Measurements from ENCODE around the gene DTD1.

The DTD1 gene

GRCh38 chr20:18632196-18632789 is 44.4 kb downstream of the DTD1 start:
- peaks cover 4% of the 10 kb centered on the region for H3K36me3 Mint-ChIP-seq (ENCODE audit: low read depth)
- no peak overlapping the region for H3K4me3 Mint-ChIP-seq
- H3K4me1 Mint-ChIP-seq (ENCODE audit: low read depth): no peaks in the 10 kb centered on the region
- no peak overlapping the region for H3K27ac Mint-ChIP-seq
- H3K27me3 Mint-ChIP-seq (ENCODE audit: low read depth): no peaks in the 10 kb centered on the region
- H3K9me3 Mint-ChIP-seq: no peaks in the 10 kb centered on the region

- H3K4me3 Mint-ChIP-seq: no peak overlapping the region
- H3K36me3 Mint-ChIP-seq (ENCODE audit: low read depth): peaks cover 4% of the 10 kb centered on the region
- no peak overlapping the region for H3K27ac Mint-ChIP-seq
- no peaks in the 10 kb centered on the region for H3K4me1 Mint-ChIP-seq (ENCODE audit: low read depth)
- no peaks in the 10 kb centered on the region for H3K9me3 Mint-ChIP-seq
- H3K27me3 Mint-ChIP-seq (ENCODE audit: low read depth): no peaks in the 10 kb centered on the region
Measured at GRCh38 chr20:18633411-18633810, 45.6 kb downstream of the DTD1 start.

GRCh38 chr20:18634501-18634900 is 46.6 kb downstream of the DTD1 start:
- Mint-ChIP-seq H3K4me1 (ENCODE audit: low read depth) (no peaks in the 10 kb centered on the region), H3K27me3 (ENCODE audit: low read depth) (no peaks in the 10 kb centered on the region), H3K9me3 (no peaks in the 10 kb centered on the region), H3K36me3 (ENCODE audit: low read depth) (peaks cover 4% of the 10 kb centered on the region), H3K4me3 (no peak overlapping the region), H3K27ac (no peak overlapping the region)

GRCh38 chr20:18635380-18635779 is 47.5 kb downstream of the DTD1 start:
- H3K27me3 Mint-ChIP-seq (ENCODE audit: low read depth): no peaks in the 10 kb centered on the region
- H3K36me3 Mint-ChIP-seq (ENCODE audit: low read depth): peaks cover 4% of the 10 kb centered on the region
- no peak overlapping the region for H3K4me3 Mint-ChIP-seq
- H3K4me1 Mint-ChIP-seq (ENCODE audit: low read depth): no peaks in the 10 kb centered on the region
- no peak overlapping the region for H3K27ac Mint-ChIP-seq
- no peaks in the 10 kb centered on the region for H3K9me3 Mint-ChIP-seq

GRCh38 chr20:18637224-18637623 is 49.4 kb downstream of the DTD1 start:
- Mint-ChIP-seq H3K27me3 (ENCODE audit: low read depth) (no peaks in the 10 kb centered on the region), H3K9me3 (no peaks in the 10 kb centered on the region), H3K4me1 (ENCODE audit: low read depth) (no peaks in the 10 kb centered on the region), H3K36me3 (ENCODE audit: low read depth) (no peaks in the 10 kb centered on the region), H3K4me3 (no peak overlapping the region), H3K27ac (no peak overlapping the region)

- Mint-ChIP-seq H3K4me1 (ENCODE audit: low read depth) (no peaks in the 10 kb centered on the region), H3K9me3 (no peaks in the 10 kb centered on the region), H3K27ac (no peak overlapping the region), H3K4me3 (no peak overlapping the region), H3K36me3 (ENCODE audit: low read depth) (no peaks in the 10 kb centered on the region), H3K27me3 (ENCODE audit: low read depth) (no peaks in the 10 kb centered on the region)
Measured at GRCh38 chr20:18638768-18639167, 50.9 kb downstream of the DTD1 start.

- no peak overlapping the region for H3K27ac Mint-ChIP-seq
- H3K9me3 Mint-ChIP-seq: no peaks in the 10 kb centered on the region
- no peaks in the 10 kb centered on the region for H3K4me1 Mint-ChIP-seq (ENCODE audit: low read depth)
- no peaks in the 10 kb centered on the region for H3K36me3 Mint-ChIP-seq (ENCODE audit: low read depth)
- H3K27me3 Mint-ChIP-seq (ENCODE audit: low read depth): no peaks in the 10 kb centered on the region
- no peak overlapping the region for H3K4me3 Mint-ChIP-seq
Measured at GRCh38 chr20:18639501-18639979, 51.7 kb downstream of the DTD1 start.

- Mint-ChIP-seq H3K9me3 (no peaks in the 10 kb centered on the region), H3K27me3 (ENCODE audit: low read depth) (no peaks in the 10 kb centered on the region), H3K4me1 (ENCODE audit: low read depth) (no peaks in the 10 kb centered on the region), H3K27ac (no peak overlapping the region), H3K4me3 (no peak overlapping the region), H3K36me3 (ENCODE audit: low read depth) (no peaks in the 10 kb centered on the region)
Measured at GRCh38 chr20:18645196-18645745, 57.4 kb downstream of the DTD1 start.

- H3K9me3 Mint-ChIP-seq: no peaks in the 10 kb centered on the region
- no peaks in the 10 kb centered on the region for H3K4me1 Mint-ChIP-seq (ENCODE audit: low read depth)
- H3K27ac Mint-ChIP-seq: no peak overlapping the region
- no peak overlapping the region for H3K4me3 Mint-ChIP-seq
- H3K27me3 Mint-ChIP-seq (ENCODE audit: low read depth): no peaks in the 10 kb centered on the region
- no peaks in the 10 kb centered on the region for H3K36me3 Mint-ChIP-seq (ENCODE audit: low read depth)
Measured at GRCh38 chr20:18645851-18646250, 58.0 kb downstream of the DTD1 start.

- no peak overlapping the region for H3K4me3 Mint-ChIP-seq
- H3K27me3 Mint-ChIP-seq (ENCODE audit: low read depth): no peaks in the 10 kb centered on the region
- no peaks in the 10 kb centered on the region for H3K4me1 Mint-ChIP-seq (ENCODE audit: low read depth)
- no peak overlapping the region for H3K27ac Mint-ChIP-seq
- H3K9me3 Mint-ChIP-seq: no peaks in the 10 kb centered on the region
- H3K36me3 Mint-ChIP-seq (ENCODE audit: low read depth): no peaks in the 10 kb centered on the region
Measured at GRCh38 chr20:18647777-18648176, 59.9 kb downstream of the DTD1 start.

GRCh38 chr20:18650224-18650623 is 62.4 kb downstream of the DTD1 start:
- H3K9me3 Mint-ChIP-seq: no peaks in the 10 kb centered on the region

GRCh38 chr20:18653736-18654447 is 66.0 kb downstream of the DTD1 start:
- Mint-ChIP-seq H3K27me3 (ENCODE audit: low read depth) (no peaks in the 10 kb centered on the region), H3K4me1 (ENCODE audit: low read depth) (no peaks in the 10 kb centered on the region), H3K9me3 (no peaks in the 10 kb centered on the region), H3K4me3 (no peak overlapping the region), H3K36me3 (ENCODE audit: low read depth) (no peaks in the 10 kb centered on the region), H3K27ac (no peak overlapping the region)

More at GRCh38 chr20:18650224-18650623, 62.4 kb downstream of the DTD1 start:
- Mint-ChIP-seq H3K27me3 (ENCODE audit: low read depth) (no peaks in the 10 kb centered on the region), H3K4me1 (ENCODE audit: low read depth) (no peaks in the 10 kb centered on the region), H3K4me3 (no peak overlapping the region), H3K36me3 (ENCODE audit: low read depth) (no peaks in the 10 kb centered on the region), H3K27ac (no peak overlapping the region)

GRCh38 chr20:18654448-18654773 is 66.6 kb downstream of the DTD1 start:
- H3K4me3 Mint-ChIP-seq: no peak overlapping the region
- no peaks in the 10 kb centered on the region for H3K27me3 Mint-ChIP-seq (ENCODE audit: low read depth)
- H3K27ac Mint-ChIP-seq: no peak overlapping the region
- H3K4me1 Mint-ChIP-seq (ENCODE audit: low read depth): no peaks in the 10 kb centered on the region
- no peaks in the 10 kb centered on the region for H3K9me3 Mint-ChIP-seq
- H3K36me3 Mint-ChIP-seq (ENCODE audit: low read depth): no peaks in the 10 kb centered on the region

GRCh38 chr20:18657575-18657974 is 69.7 kb downstream of the DTD1 start:
- H3K27me3 Mint-ChIP-seq (ENCODE audit: low read depth): no peaks in the 10 kb centered on the region
- H3K9me3 Mint-ChIP-seq: no peaks in the 10 kb centered on the region
- H3K4me3 Mint-ChIP-seq: no peak overlapping the region
- H3K27ac Mint-ChIP-seq: no peak overlapping the region
- no peaks in the 10 kb centered on the region for H3K4me1 Mint-ChIP-seq (ENCODE audit: low read depth)
- H3K36me3 Mint-ChIP-seq (ENCODE audit: low read depth): no peaks in the 10 kb centered on the region

- no peaks in the 10 kb centered on the region for H3K27me3 Mint-ChIP-seq (ENCODE audit: low read depth)
- no peak overlapping the region for H3K4me3 Mint-ChIP-seq
- H3K36me3 Mint-ChIP-seq (ENCODE audit: low read depth): no peaks in the 10 kb centered on the region
- no peaks in the 10 kb centered on the region for H3K9me3 Mint-ChIP-seq
- H3K27ac Mint-ChIP-seq: no peak overlapping the region
- H3K4me1 Mint-ChIP-seq (ENCODE audit: low read depth): no peaks in the 10 kb centered on the region
Measured at GRCh38 chr20:18662279-18663040, 74.6 kb downstream of the DTD1 start.
